OCI-LY3 (cell line): Measurements from ENCODE around the gene IGF2.

ENCODE experiments used
- H2AFZ ChIP-seq: fragments of 200-600, 300-600 bp; shearing (Covaris generic); 2 replicates; pipeline ENCODE4 v1.6.0; 2014; ENCODE audit warnings: antibody characterized with exemption, low read depth, low read length
- H3K27ac ChIP-seq: fragments of 200-600, 300-600 bp; sonication (generic); 2 replicates; pipeline ENCODE4 v1.5.1; 2014; ENCODE audit warnings: mild to moderate bottlenecking, low read length, moderate library complexity, mixed read lengths
- H3K27me3 ChIP-seq: fragments of 200-600, 300-600 bp; sonication (generic); 2 replicates; pipeline ENCODE4 v1.6.1; 2014; ENCODE audit warnings: low read depth, low read length, mixed read lengths
- H3K36me3 ChIP-seq: fragments of 200-600, 300-600 bp; sonication (generic); replicated peaks from 2 replicates; pipeline ENCODE3; 2014; ENCODE audit warnings: low read depth, low read length, mixed read lengths
- H3K4me1 ChIP-seq: fragments of 300-600, 200-600 bp; sonication (generic); 2 replicates; pipeline ENCODE4 v1.6.1; 2014; ENCODE audit warnings: low read length, mixed read lengths
- H3K4me2 ChIP-seq: fragments of 200-600, 300-600 bp; sonication (generic); 2 replicates; pipeline ENCODE4 v1.6.1; 2014; ENCODE audit warnings: low read length, mixed read lengths
- H3K4me3 ChIP-seq: fragments of 300-600, 200-600 bp; sonication (generic); 2 replicates; pipeline ENCODE4 v1.5.1; 2014; ENCODE audit warnings: antibody characterized with exemption, mild to moderate bottlenecking, low read length, moderate library complexity
- H3K79me2 ChIP-seq: fragments of 300-600, 200-600 bp; shearing (Covaris generic); 2 replicates; pipeline ENCODE4 v1.6.1; 2014; ENCODE audit warnings: mild to moderate bottlenecking, low read length, mixed read lengths
- H3K9ac ChIP-seq: fragments of 300-600, 200-600 bp; shearing (Covaris generic); 2 replicates; pipeline ENCODE4 v1.6.0; 2014; ENCODE audit warnings: mild to moderate bottlenecking, low read length, moderate library complexity
- H3K9me3 ChIP-seq: fragments of 200-600, 300-600 bp; shearing (Covaris generic); 2 replicates; pipeline ENCODE4 v1.6.1; 2014; ENCODE audit warnings: low read length, mixed read lengths; ENCODE audit not compliant: insufficient read depth
- H4K20me1 ChIP-seq: fragments of 200-600, 300-600 bp; sonication (generic); 2 replicates; pipeline ENCODE4 v1.6.1; 2016; ENCODE audit warnings: low read length, mixed read lengths; ENCODE audit not compliant: insufficient read depth
- CTCF ChIP-seq: fragments of 200-600, 300-600 bp; sonication (generic); IDR thresholded peaks from 2 replicates; pipeline ENCODE4 v1.5.1; 2014; ENCODE audit warnings: antibody characterized with exemption, low read length, low read depth
- EZH2phosphoT487 ChIP-seq: fragments of 200-600 bp; shearing (Covaris generic); IDR thresholded peaks from 2 replicates; pipeline ENCODE4 v1.6.1; 2018; ENCODE audit warnings: antibody characterized with exemption, mixed run types, low read depth

Gene IGF2

GRCh38 chr11:2120359-2121100 lies 18.7 kb downstream of the IGF2 start:
- no peak overlapping the region for H2AFZ ChIP-seq
- H3K27ac ChIP-seq = no peak overlapping the region
- H3K4me3 ChIP-seq = no peak overlapping the region
- H3K27me3 ChIP-seq = peaks cover 35% of the 10 kb centered on the region
- no peak for TF ChIP-seq EZH2phosphoT487
- TF ChIP-seq CTCF = no peak
- H3K36me3 ChIP-seq = no peaks in the 10 kb centered on the region
- no peak overlapping the region for H3K4me2 ChIP-seq
- no peaks in the 10 kb centered on the region for H3K9me3 ChIP-seq
- H4K20me1 ChIP-seq = no peaks in the 10 kb centered on the region
- H3K79me2 ChIP-seq = no peaks in the 10 kb centered on the region
- H3K9ac ChIP-seq = no peak overlapping the region
- H3K4me1 ChIP-seq = no peaks in the 10 kb centered on the region

GRCh38 chr11:2118677-2119076 lies 20.5 kb downstream of the IGF2 start:
- H3K9ac ChIP-seq = no peak overlapping the region
- no peaks in the 10 kb centered on the region for H3K9me3 ChIP-seq
- H3K4me3 ChIP-seq = no peak overlapping the region
- H2AFZ ChIP-seq = no peak overlapping the region
- peaks cover 35% of the 10 kb centered on the region for H3K27me3 ChIP-seq
- H4K20me1 ChIP-seq = no peaks in the 10 kb centered on the region
- H3K4me2 ChIP-seq = no peak overlapping the region
- no peak overlapping the region for H3K27ac ChIP-seq
- no peaks in the 10 kb centered on the region for H3K79me2 ChIP-seq
- H3K4me1 ChIP-seq = no peaks in the 10 kb centered on the region
- TF ChIP-seq CTCF (no peak), EZH2phosphoT487 (no peak)
- H3K36me3 ChIP-seq = no peaks in the 10 kb centered on the region

GRCh38 chr11:2116680-2117079 lies 22.5 kb downstream of the IGF2 start:
- Histone ChIP-seq H2AFZ (no peak overlapping the region), H3K27me3 (peaks cover 39% of the 10 kb centered on the region)

GRCh38 chr11:2115308-2115707 lies 23.9 kb downstream of the IGF2 start:
- no peak overlapping the region for H3K9ac ChIP-seq
- no peaks in the 10 kb centered on the region for H3K79me2 ChIP-seq
- TF ChIP-seq CTCF (no peak), EZH2phosphoT487 (no peak)
- H3K27me3 ChIP-seq = peaks cover 34% of the 10 kb centered on the region
- H2AFZ ChIP-seq = no peak overlapping the region
- no peak overlapping the region for H3K4me2 ChIP-seq
- H3K4me3 ChIP-seq = no peak overlapping the region
- H3K9me3 ChIP-seq = no peaks in the 10 kb centered on the region
- no peak overlapping the region for H3K27ac ChIP-seq
- H4K20me1 ChIP-seq = no peaks in the 10 kb centered on the region
- no peaks in the 10 kb centered on the region for H3K4me1 ChIP-seq
- no peaks in the 10 kb centered on the region for H3K36me3 ChIP-seq

More at GRCh38 chr11:2116680-2117079, 22.5 kb downstream of the IGF2 start:
- H3K9me3 ChIP-seq = no peaks in the 10 kb centered on the region
- no peaks in the 10 kb centered on the region for H3K4me1 ChIP-seq
- H3K4me2 ChIP-seq = no peak overlapping the region
- no peaks in the 10 kb centered on the region for H4K20me1 ChIP-seq
- no peaks in the 10 kb centered on the region for H3K36me3 ChIP-seq
- H3K9ac ChIP-seq = no peak overlapping the region
- TF ChIP-seq EZH2phosphoT487 (no peak), CTCF (no peak)
- H3K79me2 ChIP-seq = no peaks in the 10 kb centered on the region
- H3K4me3 ChIP-seq = no peak overlapping the region
- no peak overlapping the region for H3K27ac ChIP-seq
